Left ventricle myocardium inferior (tissue), 1 donor: ENCODE results near the gene SLCO2B1. TPM values are rescaled to one million over a fixed set of nuclear protein-coding genes. Genes with fewer than 3 reads are reported as not detected.
A peak's percentile ranks its signal among the peaks of the same experiment; 100 is the strongest.

Experiments used
- DNase-seq: peaks from one replicate; pipeline ENCODE4 v3.0.0-alpha.2; 2020
- H3K27ac ChIP-seq: fragments of 200-600 bp; replicated peaks from 2 replicates; pipeline ENCODE4 v1.8.0; 2021
- H3K27me3 ChIP-seq: fragments of 200-600 bp; 2 replicates; pipeline ENCODE4 v1.8.0; 2021; ENCODE audit warnings: low read depth
- H3K36me3 ChIP-seq: fragments of 200-600 bp; 2 replicates; pipeline ENCODE4 v1.8.0; 2021
- H3K4me1 ChIP-seq: fragments of 200-600 bp; 2 replicates; pipeline ENCODE4 v1.8.0; 2021
- H3K4me3 ChIP-seq: fragments of 200-600 bp; 2 replicates; pipeline ENCODE4 v1.8.0; 2021; ENCODE audit warnings: mild to moderate bottlenecking, moderate library complexity
- H3K9me3 ChIP-seq: fragments of 200-600 bp; replicated peaks from 2 replicates; pipeline ENCODE4 v1.8.0; 2021
- CTCF ChIP-seq: fragments of 200-600 bp; IDR thresholded peaks from 2 replicates; pipeline ENCODE4 v1.8.0; 2021; ENCODE audit warnings: antibody characterized with exemption, mild to moderate bottlenecking, borderline replicate concordance
- intact Hi-C: fragments of 100-400 bp; cut with micrococcal nuclease; formaldehyde crosslinking; loops from one replicate; pipeline ENCODE4 v1.11.0; 2022
- total RNA-seq: library from RNA; stranded (reverse); fragmentation: NEBNext Ultra II Directional; extraction: Animal tissue kit (Norgen Biotek cat#: 25700); gene quantifications from one replicate; pipeline ENCODE4 v1.2.1, GENCODE V29; 2021
- donor health status: DM: no; HTN: yes; CAD: no; lungs with severe emphysema.

The SLCO2B1 gene
- total RNA-seq, 1 donor from 2014 or later = 22.7 TPM

DNA sequence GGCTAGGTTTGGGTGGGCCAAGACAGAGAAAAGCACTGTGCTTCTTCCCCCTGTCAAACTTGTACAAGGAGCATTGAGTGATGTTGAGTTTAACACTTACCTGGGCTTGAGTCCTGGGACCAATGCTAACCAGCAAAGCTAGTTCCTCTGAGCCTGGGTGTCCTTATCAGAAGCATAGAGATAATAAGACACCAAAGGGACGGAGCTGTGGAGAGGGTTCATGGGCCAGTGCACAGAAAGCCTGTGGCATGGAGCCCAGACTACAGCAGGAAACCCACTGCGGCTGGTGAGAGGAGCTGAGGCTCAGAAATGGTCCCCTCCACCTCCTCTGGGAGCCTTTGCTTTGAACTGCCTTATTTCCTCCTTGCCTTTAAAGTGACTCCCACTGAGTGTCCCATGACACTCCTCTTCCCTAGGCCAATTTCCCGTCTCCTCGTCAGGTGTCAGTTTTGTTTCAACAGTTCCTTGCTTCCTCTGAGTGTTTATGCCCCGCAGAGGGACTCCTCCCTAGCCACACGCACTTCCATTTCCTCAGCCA is 9.4 kb downstream of the SLCO2B1 start:
- peaks cover 75% of the 10 kb centered on the region for H3K4me1 ChIP-seq
- peak overlapping the region; percentile 22 for H3K4me3 ChIP-seq
- no peak for DNase-seq
- no peak for TF ChIP-seq CTCF
- H3K27me3 ChIP-seq = peaks cover 5% of the 10 kb centered on the region
- peaks cover 16% of the 10 kb centered on the region for H3K9me3 ChIP-seq
- peak overlapping the region; percentile 82 for H3K27ac ChIP-seq
- no peaks in the 10 kb centered on the region for H3K36me3 ChIP-seq
- intact Hi-C loops = no loop called here

- peak overlapping the region; percentile 1 for H3K4me3 ChIP-seq
- no peak for TF ChIP-seq CTCF
- H3K36me3 ChIP-seq = no peaks in the 10 kb centered on the region
- H3K27ac ChIP-seq = peak overlapping the region; percentile 82
- peaks cover 70% of the 10 kb centered on the region for H3K4me1 ChIP-seq
- intact Hi-C loops = no loop called here
- H3K27me3 ChIP-seq = peaks cover 5% of the 10 kb centered on the region
- H3K9me3 ChIP-seq = peaks cover 16% of the 10 kb centered on the region
- no peak for DNase-seq
These were observed 10.0 kb downstream of the SLCO2B1 start for GRCh38 chr11:75160880-75161279.

DNA sequence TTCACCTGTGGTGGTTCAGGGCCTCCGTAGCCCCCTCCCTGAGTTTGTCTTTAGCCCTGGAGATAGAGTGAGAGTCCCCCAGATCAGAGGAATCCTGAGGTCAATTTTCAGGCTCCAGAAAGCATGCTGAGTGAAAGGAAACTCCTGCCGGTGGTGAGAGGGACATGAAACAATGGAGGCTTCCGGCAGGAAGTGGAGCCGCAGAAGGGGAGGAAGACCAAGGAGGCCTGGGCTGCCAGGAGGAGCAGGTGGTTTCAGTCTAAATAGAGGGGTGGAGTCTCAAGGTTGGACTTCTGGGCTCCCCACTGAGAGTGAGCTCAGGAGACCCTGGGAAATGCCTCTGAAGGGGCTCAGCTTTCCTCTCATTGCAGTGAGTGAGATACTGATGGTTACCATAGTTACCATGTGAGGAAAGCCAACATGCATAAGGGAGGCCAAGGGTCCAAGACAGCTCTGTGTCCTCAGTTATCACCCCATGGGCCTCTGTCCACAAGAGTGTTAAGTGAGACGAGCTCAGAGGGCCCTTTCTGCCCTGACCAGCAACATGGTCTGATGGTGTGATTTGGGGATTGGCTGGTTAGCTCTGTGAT is 10.7 kb downstream of the SLCO2B1 start:
- no peak for DNase-seq
- Histone ChIP-seq H3K36me3 (peaks cover under 1% of the 10 kb centered on the region), H3K9me3 (peaks cover 16% of the 10 kb centered on the region), H3K4me1 (peaks cover 68% of the 10 kb centered on the region), H3K27ac (peak overlapping the region; percentile 82), H3K27me3 (peaks cover 5% of the 10 kb centered on the region), H3K4me3 (no peak overlapping the region)
- TF ChIP-seq CTCF = no peak
- intact Hi-C loops = no loop called here

DNA sequence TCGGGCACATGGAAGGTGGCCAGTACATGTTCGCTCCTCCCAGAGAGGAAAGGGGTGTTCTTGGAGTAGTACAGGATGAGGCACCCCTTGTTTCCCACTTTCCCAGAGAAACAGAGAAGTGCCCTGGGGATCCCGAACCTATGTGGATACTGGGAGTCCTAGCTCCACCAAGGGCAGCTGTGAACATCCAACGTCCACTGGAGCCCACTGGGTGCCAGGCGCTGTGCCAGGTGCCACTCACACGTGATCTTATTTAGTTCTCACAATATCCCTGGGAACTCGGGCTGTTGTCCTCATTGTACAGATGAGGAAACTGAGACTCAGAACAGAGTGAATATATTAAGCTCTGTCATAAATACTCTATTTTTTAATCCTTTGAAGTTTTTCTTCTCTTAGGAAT is 12.0 kb downstream of the SLCO2B1 start:
- no peak for TF ChIP-seq CTCF
- peaks cover 64% of the 10 kb centered on the region for H3K4me1 ChIP-seq
- intact Hi-C loops = no loop called here
- DNase-seq = no peak
- no peak overlapping the region for H3K4me3 ChIP-seq
- peaks cover 3% of the 10 kb centered on the region for H3K36me3 ChIP-seq
- H3K9me3 ChIP-seq = peaks cover 16% of the 10 kb centered on the region
- peak overlapping the region; percentile 19 for H3K27ac ChIP-seq
- peaks cover 5% of the 10 kb centered on the region for H3K27me3 ChIP-seq

GRCh38 chr11:75163921-75164849 is 13.3 kb downstream of the SLCO2B1 start:
- H3K4me1 ChIP-seq = peaks cover 53% of the 10 kb centered on the region
- peak overlapping the region; percentile 64 for H3K27ac ChIP-seq
- TF ChIP-seq CTCF = no peak
- H3K27me3 ChIP-seq = peaks cover 5% of the 10 kb centered on the region
- peaks cover 3% of the 10 kb centered on the region for H3K36me3 ChIP-seq
- DNase-seq = peak; percentile 75
- peaks cover 16% of the 10 kb centered on the region for H3K9me3 ChIP-seq
- no peak overlapping the region for H3K4me3 ChIP-seq
- intact Hi-C loops = no loop called here
